Measurements from ENCODE around the gene LGALS1. TPM values are rescaled to one million over a fixed set of nuclear protein-coding genes. Genes with fewer than 3 reads are reported as not detected.
A peak's percentile ranks its signal among the peaks of the same experiment; 100 is the strongest.

LGALS1 gene
- total RNA-seq, 2 donors from 2014 or later, result 10.4 to 16.0 TPM

GRCh38 chr22:37677493-37677974 is 2.1 kb downstream of the LGALS1 start:
- no peak for DNase-seq
- peaks cover 4% of the 10 kb centered on the region for H3K4me1 ChIP-seq (ENCODE audit: control insufficient read depth, insufficient read depth, low read length)
- H3K4me1 Mint-ChIP-seq, result peaks cover 5% of the 10 kb centered on the region
- no peaks in the 10 kb centered on the region for H3K27me3 Mint-ChIP-seq (ENCODE audit: insufficient read depth)
- peak overlapping the region; percentile 51 for H3K4me3 Mint-ChIP-seq
- 78 to 91% methylated on average over 10 to 12 of the region's 15 CpGs for WGBS, 2 experiments (ENCODE audit: insufficient coverage in 1 of 2, insufficient read length in 1 of 2)
- H3K9me3 ChIP-seq (ENCODE audit: control insufficient read depth, low read length), result no peaks in the 10 kb centered on the region
- no peak overlapping the region for H3K27ac ChIP-seq (ENCODE audit: low read depth, low read length)
- no peak overlapping the region for H3K9ac ChIP-seq (ENCODE audit: extremely low read depth, low read length, poor library complexity, severe bottlenecking)
- no peaks in the 10 kb centered on the region for H3K27me3 ChIP-seq (ENCODE audit: control insufficient read depth, insufficient read depth, low read length, poor library complexity, severe bottlenecking)
- TF ChIP-seq CTCF (conservative IDR thresholded peaks at IDR 0.05), result no peak
- no peaks in the 10 kb centered on the region for H3K36me3 ChIP-seq (ENCODE audit: control insufficient read depth, insufficient read depth, low read length)
- no peaks in the 10 kb centered on the region for H3K36me3 Mint-ChIP-seq (ENCODE audit: low read depth)
- peak overlapping the region; percentile 73 for H3K4me3 ChIP-seq (ENCODE audit: low read length)
- no peaks in the 10 kb centered on the region for H3K9me3 Mint-ChIP-seq
- H3K27ac Mint-ChIP-seq, result no peak overlapping the region

DNA sequence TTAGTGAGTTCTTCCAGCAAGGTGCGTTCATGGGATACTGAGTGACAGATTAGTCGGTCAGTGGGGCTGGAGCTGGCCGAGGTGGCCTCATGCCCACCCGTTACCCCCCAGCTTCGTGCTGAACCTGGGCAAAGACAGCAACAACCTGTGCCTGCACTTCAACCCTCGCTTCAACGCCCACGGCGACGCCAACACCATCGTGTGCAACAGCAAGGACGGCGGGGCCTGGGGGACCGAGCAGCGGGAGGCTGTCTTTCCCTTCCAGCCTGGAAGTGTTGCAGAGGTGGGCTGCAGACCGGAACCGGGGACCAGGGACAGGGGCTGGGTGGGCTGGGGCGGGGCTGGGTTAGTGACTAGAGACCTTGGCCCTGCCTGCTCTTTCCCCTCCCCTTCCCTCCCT is 2.9 kb downstream of the LGALS1 start:
- Mint-ChIP-seq H3K9me3 (no peaks in the 10 kb centered on the region), H3K27ac (no peak overlapping the region), H3K4me3 (no peak overlapping the region), H3K36me3 (ENCODE audit: low read depth) (no peaks in the 10 kb centered on the region), H3K4me1 (peaks cover 5% of the 10 kb centered on the region), H3K27me3 (ENCODE audit: insufficient read depth) (no peaks in the 10 kb centered on the region)
- no peaks in the 10 kb centered on the region for H3K36me3 ChIP-seq (ENCODE audit: control insufficient read depth, insufficient read depth, low read length)
- no peaks in the 10 kb centered on the region for H3K9me3 ChIP-seq (ENCODE audit: control insufficient read depth, low read length)
- H3K27ac ChIP-seq (ENCODE audit: low read depth, low read length), result no peak overlapping the region
- H3K9ac ChIP-seq (ENCODE audit: extremely low read depth, low read length, poor library complexity, severe bottlenecking), result no peak overlapping the region
- peaks cover 4% of the 10 kb centered on the region for H3K4me1 ChIP-seq (ENCODE audit: control insufficient read depth, insufficient read depth, low read length)
- WGBS, 2 experiments (ENCODE audit: insufficient coverage in 1 of 2, insufficient read length in 1 of 2), result 84 to 88% methylated on average over 10 to 18 of the region's 18 CpGs
- H3K27me3 ChIP-seq (ENCODE audit: control insufficient read depth, insufficient read depth, low read length, poor library complexity, severe bottlenecking), result no peaks in the 10 kb centered on the region
- no peak for TF ChIP-seq CTCF (conservative IDR thresholded peaks at IDR 0.05)
- no peak overlapping the region for H3K4me3 ChIP-seq (ENCODE audit: low read length)
- no peak for DNase-seq

GRCh38 chr22:37679670-37680069 is 4.2 kb downstream of the LGALS1 start:
- WGBS, 2 experiments (ENCODE audit: insufficient coverage in 1 of 2, insufficient read length in 1 of 2), result 88 to 92% methylated on average over 3 to 8 of the region's 8 CpGs
- Mint-ChIP-seq H3K4me3 (no peak overlapping the region), H3K27ac (no peak overlapping the region), H3K27me3 (ENCODE audit: insufficient read depth) (no peaks in the 10 kb centered on the region), H3K4me1 (peaks cover 5% of the 10 kb centered on the region), H3K36me3 (ENCODE audit: low read depth) (no peaks in the 10 kb centered on the region), H3K9me3 (no peaks in the 10 kb centered on the region)
- Histone ChIP-seq H3K36me3 (ENCODE audit: control insufficient read depth, insufficient read depth, low read length) (no peaks in the 10 kb centered on the region), H3K4me3 (ENCODE audit: low read length) (no peak overlapping the region), H3K9me3 (ENCODE audit: control insufficient read depth, low read length) (no peaks in the 10 kb centered on the region), H3K27me3 (ENCODE audit: control insufficient read depth, insufficient read depth, low read length, poor library complexity, severe bottlenecking) (no peaks in the 10 kb centered on the region), H3K9ac (ENCODE audit: extremely low read depth, low read length, poor library complexity, severe bottlenecking) (no peak overlapping the region), H3K27ac (ENCODE audit: low read depth, low read length) (no peak overlapping the region), H3K4me1 (ENCODE audit: control insufficient read depth, insufficient read depth, low read length) (peaks cover 4% of the 10 kb centered on the region)
- TF ChIP-seq CTCF (conservative IDR thresholded peaks at IDR 0.05), result no peak
- no peak for DNase-seq
